Measurements from ENCODE around the gene SV2A. TPM values are rescaled to one million over a fixed set of nuclear protein-coding genes. Genes with fewer than 3 reads are reported as not detected.
"Not testable (repeated sequence)": the region's sequence is repeated elsewhere in the genome, so short reads cannot be mapped to it uniquely, and the experiment has no call there.

Gene SV2A
- total RNA-seq, 6 experiments from 2014 or later = 0.12 to 0.50 (median 0.25) TPM

- ATAC-seq = peak; percentile 10 to 71 (median 64)
- Histone ChIP-seq H3K27me3 (no peaks in the 10 kb centered on the region), H3K4me3 (no peak overlapping the region), H3K27ac (peak overlapping the region in 2 of 3 donors; percentile 59 to 77), H3K36me3 (peaks cover 0 to 32% (median 16%) of the 10 kb centered on the region in 4 donors), H3K9me3 (no peaks in the 10 kb centered on the region), H3K4me1 (peaks cover 0 to 44% (median 7%) of the 10 kb centered on the region in 4 donors)
- no peak for DNase-seq
- intact Hi-C loops (cut with DNase I) = loop anchor here in 1 of 2 donors (10.0 kb wide), 1 partner anchor 91 kb away; no protein-coding TSS in a partner anchor
- TF ChIP-seq POLR2A (IDR thresholded peaks at IDR 0.05) = no peak
- TF ChIP-seq CTCF (IDR thresholded peaks at IDR 0.05) = no peak
- 23% methylated on average over 3 of the region's 3 CpGs for WGBS (ENCODE audit: insufficient coverage, low coverage, low lambda C conversion rate, missing lambda C conversion rate)
These were observed 45.7 kb upstream of the SV2A start for GRCh38 chr1:149963358-149963757.

- TF ChIP-seq POLR2A (IDR thresholded peaks at IDR 0.05) (no peak), CTCF (IDR thresholded peaks at IDR 0.05) (no peak)
- no peak for ATAC-seq
- intact Hi-C loops (cut with DNase I) = loop anchor here in 1 of 2 donors (10.0 kb wide), 1 partner anchor 92 kb away; no protein-coding TSS in a partner anchor
These were observed 45.1 kb upstream of the SV2A start for GRCh38 chr1:149962736-149963135.

GRCh38 chr1:149962039-149962647 is 44.5 kb upstream of the SV2A start:
- Histone ChIP-seq H3K36me3 (peaks cover 0 to 40% (median 15%) of the 10 kb centered on the region in 4 donors), H3K4me3 (no peak overlapping the region), H3K9me3 (no peaks in the 10 kb centered on the region), H3K27ac (peak overlapping the region; percentile 53 to 77 (median 59)), H3K4me1 (peaks cover 0 to 44% (median 7%) of the 10 kb centered on the region in 4 donors), H3K27me3 (no peaks in the 10 kb centered on the region)
- 14% methylated on average over 3 of the region's 3 CpGs for WGBS (ENCODE audit: insufficient coverage, low coverage, low lambda C conversion rate, missing lambda C conversion rate)
- intact Hi-C loops (cut with DNase I) = loop anchor here in 1 of 2 donors (10.0 kb wide), 1 partner anchor 93 kb away; no protein-coding TSS in a partner anchor
- ATAC-seq (peak; percentile 71 to 85 (median 82)), DNase-seq (no peak)
- TF ChIP-seq POLR2A (IDR thresholded peaks at IDR 0.05) (no peak), CTCF (IDR thresholded peaks at IDR 0.05) (peak; percentile 72 to 88 (median 84))

More at GRCh38 chr1:149962736-149963135, 45.1 kb upstream of the SV2A start:
- Histone ChIP-seq H3K4me3 (no peak overlapping the region), H3K4me1 (peaks cover 0 to 44% (median 7%) of the 10 kb centered on the region in 4 donors), H3K27ac (peak overlapping the region; percentile 53 to 77 (median 59)), H3K36me3 (peaks cover 0 to 35% (median 17%) of the 10 kb centered on the region in 4 donors), H3K9me3 (no peaks in the 10 kb centered on the region), H3K27me3 (no peaks in the 10 kb centered on the region)
- WGBS (ENCODE audit: insufficient coverage, low coverage, low lambda C conversion rate, missing lambda C conversion rate) = 38% methylated on average over 2 of the region's 2 CpGs
- DNase-seq = no peak

GRCh38 chr1:149957548-149957947 is 39.9 kb upstream of the SV2A start:
- H3K4me3 ChIP-seq; intact Hi-C loops (cut with DNase I); DNase-seq; H3K4me1 ChIP-seq; ATAC-seq; H3K27me3 ChIP-seq; H3K9me3 ChIP-seq; H3K27ac ChIP-seq: not testable (repeated sequence)
- WGBS (ENCODE audit: insufficient coverage, low coverage, low lambda C conversion rate, missing lambda C conversion rate) = no CpG with 5 or more reads among the region's 14 CpGs
- H3K36me3 ChIP-seq = peaks cover 0 to 27% (median 8%) of the 10 kb centered on the region in 4 donors

- intact Hi-C loops (cut with DNase I) = no loop called here
- Histone ChIP-seq H3K36me3 (peaks cover 0 to 40% (median 21%) of the 10 kb centered on the region in 4 donors), H3K9me3 (no peaks in the 10 kb centered on the region), H3K4me1 (no peaks in the 10 kb centered on the region), H3K4me3 (no peak overlapping the region), H3K27me3 (no peaks in the 10 kb centered on the region), H3K27ac (no peak overlapping the region)
- DNase-seq (no peak), ATAC-seq (no peak)
- WGBS (ENCODE audit: insufficient coverage, low coverage, low lambda C conversion rate, missing lambda C conversion rate) = 91% methylated on average over 6 of the region's 6 CpGs
- TF ChIP-seq POLR2A (IDR thresholded peaks at IDR 0.05) = no peak
- TF ChIP-seq CTCF (IDR thresholded peaks at IDR 0.05) = no peak
These were observed 32.3 kb upstream of the SV2A start for GRCh38 chr1:149949911-149950310.

All from right lobe of liver (tissue), 6 donors.